Adrenal gland (tissue), 5 donors: ENCODE results near the gene B9D2.
"Not testable (repeated sequence)": the region's sequence is repeated elsewhere in the genome, so short reads cannot be mapped to it uniquely, and the experiment has no call there.

Experiments used
- CTCF ChIP-seq, 6 experiments: fragments of 450-650 bp in 4 of 6; fragments of 200-600 bp in 2 of 6; sonication (generic) in 1 of 6; IDR thresholded peaks; 1 replicate in 5 of 6; 2 replicates in 1 of 6; pipeline versions ENCODE4 v1.5.1 to v1.8.0; 2016 to 2021; ENCODE audit warnings: antibody characterized with exemption in 6 of 6, mild to moderate bottlenecking in 2 of 6, moderate library complexity in 1 of 6
- POLR2A ChIP-seq, 2 donors: fragments of 450-650 bp; IDR thresholded peaks; one replicate each; pipeline ENCODE4 v1.6.1; 2017; ENCODE audit warnings: antibody characterized with exemption in 2 of 2, mild to moderate bottlenecking in 2 of 2, moderate library complexity in 1 of 2
- donor health status: DM: no; HTN: no; CAD: no.

GRCh38 chr19:41346916-41347315 lies 17.0 kb downstream of the B9D2 start:
- TF ChIP-seq POLR2A, CTCF (IDR thresholded peaks at IDR 0.05): not testable (repeated sequence)
